GM12878 (cell line): ENCODE results near the gene SEC31A.

Experiments used
- BACH1 ChIP-seq: fragments of 450-650 bp; IDR thresholded peaks from 2 replicates; pipeline ENCODE4 v1.6.1; 2017; ENCODE audit warnings: mild to moderate bottlenecking, borderline replicate concordance
- EZH2 ChIP-seq: IDR thresholded peaks from 2 replicates; pipeline ENCODE4 v1.6.1; 2012; ENCODE audit warnings: low read depth, mild to moderate bottlenecking, control low read depth, inconsistent platforms, low read length, borderline replicate concordance; ENCODE audit not compliant: control insufficient read depth
- FOS ChIP-seq: IDR thresholded peaks from 3 replicates; pipeline ENCODE4 v1.6.1; 2011; ENCODE audit warnings: borderline replicate concordance; ENCODE audit not compliant: insufficient read length; ENCODE audit errors: extremely low read depth
- IKZF1 ChIP-seq: fragments of 450-650 bp; conservative IDR thresholded peaks from 2 replicates; pipeline ENCODE4 v1.6.1; 2017; ENCODE audit warnings: antibody characterized with exemption, mild to moderate bottlenecking
- MYC ChIP-seq: IDR thresholded peaks from 2 replicates; pipeline ENCODE4 v1.6.1; 2011; ENCODE audit warnings: mild to moderate bottlenecking, low read length, moderate library complexity, inconsistent platforms; ENCODE audit not compliant: insufficient read depth, insufficient replicate concordance, insufficient read length, severe bottlenecking
- RAD21 ChIP-seq: IDR thresholded peaks from 2 replicates; pipeline ENCODE4 v1.6.1; 2011; ENCODE audit warnings: mild to moderate bottlenecking, low read depth, low read length, moderate library complexity; ENCODE audit not compliant: insufficient read depth
- REST ChIP-seq: IDR thresholded peaks from 2 replicates; pipeline ENCODE4 v1.6.1; 2012; ENCODE audit warnings: mild to moderate bottlenecking, low read depth, low read length
- SUZ12 ChIP-seq: fragments of 200-600 bp; sonication (generic); IDR thresholded peaks from one replicate; pipeline ENCODE4 v1.6.1; 2018; ENCODE audit warnings: antibody characterized with exemption, mild to moderate bottlenecking; ENCODE audit not compliant: unreplicated experiment
- USF2 ChIP-seq: IDR thresholded peaks from 2 replicates; pipeline ENCODE4 v1.6.1; 2011; ENCODE audit warnings: low read depth, low read length, improper control_type of control experiment, borderline replicate concordance
- ZNF622 ChIP-seq: fragments of 450-650 bp; IDR thresholded peaks from 2 replicates; pipeline ENCODE4 v1.6.1; 2017; ENCODE audit warnings: mild to moderate bottlenecking, inconsistent platforms
- TF ChIP-seq, protein P1 (sequence below), 3 experiments: IDR thresholded peaks in 2 of 3; conservative IDR thresholded peaks in 1 of 3; 2 replicates each; pipeline ENCODE4 v1.5.1; 2011; ENCODE audit warnings: low read depth in 3 of 3, low read length in 3 of 3, mild to moderate bottlenecking in 3 of 3, control low read depth in 2 of 3, moderate library complexity in 2 of 3, inconsistent platforms in 1 of 3, mixed read lengths in 1 of 3; ENCODE audit not compliant: control insufficient read depth in 2 of 3, insufficient read depth in 1 of 3; ENCODE audit errors: extremely low read depth in 1 of 3

DNA sequence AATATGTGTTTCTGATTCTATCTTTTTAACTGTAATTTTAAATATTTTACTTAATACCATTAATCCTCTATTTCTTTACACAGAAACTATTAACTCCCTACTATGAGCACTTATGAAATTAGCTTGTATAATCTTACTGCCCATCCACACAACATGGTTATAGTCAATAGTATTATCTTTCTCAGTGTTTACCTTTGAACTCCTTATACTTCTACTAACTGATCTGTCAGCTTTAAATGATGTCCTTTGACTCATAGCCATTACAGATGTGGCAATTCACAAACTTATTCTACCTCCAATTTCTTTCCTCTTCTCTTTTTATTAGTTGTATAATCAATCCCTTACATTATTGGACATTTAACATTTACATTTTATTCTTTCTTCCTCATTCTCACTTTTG is 5.5 kb downstream of the SEC31A start:
- no peak for TF ChIP-seq USF2
- no peak for TF ChIP-seq EZH2
- TF ChIP-seq, protein P1, sequence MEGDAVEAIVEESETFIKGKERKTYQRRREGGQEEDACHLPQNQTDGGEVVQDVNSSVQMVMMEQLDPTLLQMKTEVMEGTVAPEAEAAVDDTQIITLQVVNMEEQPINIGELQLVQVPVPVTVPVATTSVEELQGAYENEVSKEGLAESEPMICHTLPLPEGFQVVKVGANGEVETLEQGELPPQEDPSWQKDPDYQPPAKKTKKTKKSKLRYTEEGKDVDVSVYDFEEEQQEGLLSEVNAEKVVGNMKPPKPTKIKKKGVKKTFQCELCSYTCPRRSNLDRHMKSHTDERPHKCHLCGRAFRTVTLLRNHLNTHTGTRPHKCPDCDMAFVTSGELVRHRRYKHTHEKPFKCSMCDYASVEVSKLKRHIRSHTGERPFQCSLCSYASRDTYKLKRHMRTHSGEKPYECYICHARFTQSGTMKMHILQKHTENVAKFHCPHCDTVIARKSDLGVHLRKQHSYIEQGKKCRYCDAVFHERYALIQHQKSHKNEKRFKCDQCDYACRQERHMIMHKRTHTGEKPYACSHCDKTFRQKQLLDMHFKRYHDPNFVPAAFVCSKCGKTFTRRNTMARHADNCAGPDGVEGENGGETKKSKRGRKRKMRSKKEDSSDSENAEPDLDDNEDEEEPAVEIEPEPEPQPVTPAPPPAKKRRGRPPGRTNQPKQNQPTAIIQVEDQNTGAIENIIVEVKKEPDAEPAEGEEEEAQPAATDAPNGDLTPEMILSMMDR (IDR thresholded peaks at IDR 0.05 in 2 of 3, conservative IDR thresholded peaks at IDR 0.05 in 1 of 3; ENCODE audit: control insufficient read depth in 2 of 3, extremely low read depth in 1 of 3, insufficient read depth in 1 of 3, low read depth in 3 of 3, low read length in 3 of 3), result no peak
- no peak for TF ChIP-seq RAD21
- TF ChIP-seq ZNF622, result no peak
- TF ChIP-seq IKZF1, result no peak
- TF ChIP-seq MYC, result no peak
- no peak for TF ChIP-seq FOS
- no peak for TF ChIP-seq SUZ12
- TF ChIP-seq REST, result no peak
- no peak for TF ChIP-seq BACH1
